ENCODE measurements around the gene EIF4G3.
A peak's percentile ranks its signal among the peaks of the same experiment; 100 is the strongest.
"Not testable (repeated sequence)": the region's sequence is repeated elsewhere in the genome, so short reads cannot be mapped to it uniquely, and the experiment has no call there.

Gene EIF4G3

DNA sequence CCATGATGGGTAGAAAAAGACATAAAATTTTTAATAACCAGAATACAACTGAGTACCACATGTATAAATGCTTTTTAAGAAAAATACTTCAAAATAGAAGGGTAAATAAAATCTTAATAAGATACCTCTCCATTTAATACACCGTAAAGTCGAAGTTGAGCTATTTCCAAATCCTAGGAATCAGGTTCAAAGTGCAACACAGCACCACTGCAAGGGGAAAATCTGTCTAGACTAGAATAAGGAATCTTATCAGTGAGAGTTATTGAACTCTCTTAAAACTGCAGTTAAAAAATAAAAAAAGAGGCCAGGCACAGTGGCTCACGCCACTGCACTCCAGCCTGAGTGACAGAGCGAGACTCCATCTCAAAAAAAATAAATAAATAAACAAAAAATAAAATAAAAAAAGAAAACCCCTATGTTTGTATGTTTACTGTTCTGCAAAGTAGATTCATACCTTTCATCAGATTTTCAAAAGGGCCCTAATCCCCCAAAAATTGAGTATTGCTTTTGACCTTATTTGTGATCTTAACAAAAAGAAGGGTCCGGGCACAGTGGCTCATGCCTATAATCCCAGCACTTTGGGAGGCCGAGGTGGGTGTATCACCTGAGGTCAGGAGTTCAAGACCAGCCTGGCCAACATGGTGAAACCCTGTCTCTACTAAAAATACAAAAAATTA lies 109.0 kb downstream of the EIF4G3 start:
- no peak for DNase-seq

DNA sequence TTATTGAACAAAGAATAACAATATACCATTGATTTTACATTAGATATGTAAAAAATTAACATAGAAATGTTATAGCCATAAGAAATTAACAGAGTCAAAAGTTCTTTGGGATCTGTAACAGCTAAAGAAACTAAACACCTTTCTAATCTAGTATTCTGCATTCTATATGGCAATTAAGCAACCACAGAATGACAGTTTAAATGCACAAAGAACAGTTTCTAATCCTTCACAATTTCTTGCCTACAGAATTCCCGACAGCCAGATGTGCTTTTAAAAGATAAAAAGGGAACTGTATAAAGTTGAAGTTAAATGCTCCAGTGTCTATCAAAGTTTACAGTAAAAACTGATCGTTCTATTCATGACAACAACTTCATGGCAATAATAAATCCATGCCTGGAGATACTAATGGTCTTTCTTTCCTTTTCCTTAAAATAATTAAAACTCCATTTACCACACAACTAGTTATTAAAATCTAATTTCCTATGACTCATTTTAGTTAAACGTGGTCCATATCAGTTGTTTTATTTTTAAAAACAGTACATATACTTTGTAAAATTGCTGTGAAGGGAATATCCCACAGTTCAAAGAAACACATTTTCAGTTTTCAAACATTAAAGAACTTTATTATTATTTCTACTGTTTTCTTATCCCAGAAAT lies 110.2 kb downstream of the EIF4G3 start:
- no peak for DNase-seq

DNA sequence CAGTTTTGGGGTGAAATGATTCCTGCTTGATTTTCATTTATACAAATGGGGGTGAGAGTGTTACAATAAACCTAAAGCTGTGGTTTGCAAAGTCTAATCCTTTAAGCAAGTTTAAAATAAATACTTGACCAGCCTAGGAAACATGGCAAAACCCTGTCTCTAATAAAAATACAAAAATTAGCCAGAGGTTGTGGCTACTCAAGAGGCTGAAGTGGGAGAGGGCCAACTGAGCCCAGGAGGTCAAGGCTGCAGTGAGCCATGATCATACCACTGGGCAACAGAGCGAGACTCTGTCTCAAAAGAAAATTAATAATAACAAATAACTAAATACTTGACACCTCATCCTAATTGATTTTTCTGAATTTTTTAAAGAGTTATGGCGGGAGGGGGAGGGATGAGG lies 110.8 kb downstream of the EIF4G3 start:
- DNase-seq: no peak

DNA sequence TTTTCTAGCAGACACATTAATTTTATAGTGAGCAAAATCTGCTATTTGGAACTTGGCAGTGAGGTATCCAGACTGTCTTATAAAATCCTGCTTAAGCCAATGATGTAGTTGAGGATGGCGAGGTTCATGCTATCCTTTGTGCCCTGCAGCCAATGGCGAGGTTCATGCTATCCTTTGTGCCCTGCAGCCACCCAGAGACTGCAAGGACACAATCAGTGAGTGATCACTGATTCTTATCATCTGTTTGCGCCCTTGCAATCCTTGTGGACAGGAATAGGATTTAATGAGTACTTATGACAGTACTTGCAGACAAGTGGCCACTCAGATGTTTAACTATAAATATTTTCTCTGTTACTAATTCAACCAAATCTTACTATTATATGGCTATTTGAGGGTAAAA lies 112.6 kb downstream of the EIF4G3 start:
- DNase-seq: no peak

DNA sequence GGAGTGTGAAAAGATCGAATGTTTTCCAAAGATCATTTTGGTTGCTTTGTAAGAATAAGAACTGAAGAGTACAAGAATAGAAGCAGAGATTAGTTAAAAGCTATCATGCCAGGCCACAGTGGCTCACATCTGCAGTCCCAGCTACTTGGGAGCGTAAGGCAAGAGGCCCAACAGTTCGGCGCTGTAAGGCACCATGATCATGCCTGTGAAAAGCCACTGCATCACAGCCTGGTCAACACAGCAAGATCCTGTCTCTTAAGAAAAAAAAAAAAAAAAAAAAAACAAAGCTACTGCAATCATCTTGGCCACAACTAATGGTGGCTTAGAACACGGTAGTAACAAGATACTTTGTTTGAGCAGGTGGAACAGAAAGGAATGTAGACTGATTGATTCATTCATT lies 116.2 kb downstream of the EIF4G3 start:
- no peak for DNase-seq

DNA sequence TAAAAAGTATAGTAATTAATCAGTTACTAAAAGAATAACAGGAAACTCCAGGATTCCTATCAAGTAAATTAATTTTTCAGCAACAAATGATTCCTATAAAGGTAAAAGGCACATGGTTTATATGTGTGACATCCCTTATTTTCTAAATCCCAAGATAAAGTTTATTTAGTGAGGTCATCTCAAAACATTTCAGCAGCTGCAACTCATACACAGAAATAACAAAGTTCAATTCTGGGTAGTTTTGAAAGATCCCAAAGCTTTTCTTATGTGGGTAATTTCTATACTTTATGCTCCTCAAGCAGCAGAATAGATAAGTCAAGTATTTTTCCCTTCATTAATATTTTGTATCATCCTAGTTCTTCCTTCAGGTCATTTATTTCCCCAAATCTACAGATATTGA lies 117.7 kb downstream of the EIF4G3 start:
- no peak for DNase-seq

DNA sequence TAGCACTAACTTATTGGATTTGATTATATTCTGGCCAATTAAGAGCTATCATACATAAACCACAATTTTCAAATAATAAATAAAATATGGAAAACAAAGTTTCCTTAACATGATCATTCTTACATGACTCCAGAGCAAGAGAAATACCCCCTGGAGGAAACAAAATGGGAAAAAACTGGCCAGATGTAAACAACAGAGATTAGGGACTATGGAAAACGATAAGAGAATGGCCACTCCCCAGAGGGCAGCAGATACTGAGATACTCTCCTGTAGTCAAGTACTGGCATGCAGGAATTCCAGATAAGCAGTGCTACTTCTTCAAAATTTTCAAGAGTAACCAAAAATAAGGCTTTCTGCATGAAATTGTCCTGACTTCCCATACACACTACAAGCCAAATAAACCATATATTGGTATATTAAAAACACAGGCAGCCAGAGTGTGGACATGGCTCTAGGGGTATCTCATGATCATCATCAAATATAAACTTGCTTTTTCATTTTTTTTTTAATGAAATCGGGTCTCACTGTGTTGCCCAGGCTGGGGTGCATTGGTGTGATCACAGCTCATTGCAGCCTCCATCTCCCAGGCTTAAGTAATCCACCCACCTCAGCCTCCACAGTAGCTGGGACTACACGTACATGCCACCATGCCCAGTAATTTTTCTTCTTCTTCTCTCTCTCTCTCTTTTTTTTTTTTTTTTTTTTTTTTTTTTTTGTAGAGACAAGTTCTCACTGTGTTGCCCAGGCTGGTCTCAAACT lies 118.5 kb downstream of the EIF4G3 start:
- DNase-seq: no peak

DNA sequence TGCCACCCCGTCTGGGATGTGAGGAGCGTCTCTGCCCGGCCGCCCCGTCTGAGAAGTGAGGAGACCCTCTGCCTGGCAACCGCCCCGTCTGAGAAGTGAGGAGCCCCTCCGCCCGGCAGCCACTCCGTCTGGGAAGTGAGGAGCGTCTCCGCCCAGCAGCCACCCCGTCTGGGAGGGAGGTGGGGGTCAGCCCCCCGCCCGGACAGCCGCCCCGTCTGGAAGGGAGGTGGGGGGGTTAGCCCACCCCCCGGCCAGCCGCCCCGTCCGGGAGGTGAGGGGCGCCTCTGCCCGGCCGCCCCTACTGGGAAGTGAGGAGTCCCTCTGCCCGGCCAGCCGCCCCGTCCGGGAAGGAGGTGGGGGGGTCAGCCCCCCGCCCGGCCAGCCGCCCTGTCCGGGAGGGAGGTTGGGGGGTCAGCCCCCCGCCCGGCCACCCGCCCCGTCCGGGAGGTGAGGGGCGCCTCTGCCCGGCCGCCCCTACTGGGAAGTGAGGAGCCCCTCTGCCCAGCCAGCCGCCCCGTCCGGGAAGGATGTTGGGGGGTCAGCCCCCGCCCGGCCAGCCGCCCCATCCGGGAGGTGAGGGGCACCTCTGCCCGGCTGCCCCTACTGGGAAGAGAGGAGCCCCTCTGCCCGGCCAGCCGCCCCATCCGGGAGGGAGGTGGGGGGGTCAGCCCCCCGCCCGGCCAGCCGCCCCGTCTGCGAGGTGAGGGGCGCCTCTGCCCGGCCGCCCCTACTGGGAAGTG lies 123.3 kb downstream of the EIF4G3 start:
- DNase-seq: not testable (repeated sequence)

DNA sequence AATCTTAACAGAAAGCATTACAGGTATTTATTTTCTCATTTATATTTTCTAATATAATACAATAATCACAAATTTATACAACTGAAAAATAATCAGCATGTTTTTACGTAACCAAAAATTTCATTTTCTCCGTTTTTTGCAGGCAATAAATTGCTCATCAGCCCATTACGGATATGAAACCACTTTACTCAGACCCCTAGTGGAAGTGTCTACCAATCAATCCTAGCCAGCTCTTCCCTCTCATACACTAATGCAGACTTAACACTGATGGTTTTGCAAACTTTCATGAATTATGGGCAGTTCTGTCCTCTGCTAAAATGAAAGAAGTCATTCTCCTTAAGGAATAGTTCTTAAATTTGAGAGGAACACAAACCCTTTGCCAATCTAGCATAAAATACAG lies 124.7 kb downstream of the EIF4G3 start:
- no peak for DNase-seq

DNA sequence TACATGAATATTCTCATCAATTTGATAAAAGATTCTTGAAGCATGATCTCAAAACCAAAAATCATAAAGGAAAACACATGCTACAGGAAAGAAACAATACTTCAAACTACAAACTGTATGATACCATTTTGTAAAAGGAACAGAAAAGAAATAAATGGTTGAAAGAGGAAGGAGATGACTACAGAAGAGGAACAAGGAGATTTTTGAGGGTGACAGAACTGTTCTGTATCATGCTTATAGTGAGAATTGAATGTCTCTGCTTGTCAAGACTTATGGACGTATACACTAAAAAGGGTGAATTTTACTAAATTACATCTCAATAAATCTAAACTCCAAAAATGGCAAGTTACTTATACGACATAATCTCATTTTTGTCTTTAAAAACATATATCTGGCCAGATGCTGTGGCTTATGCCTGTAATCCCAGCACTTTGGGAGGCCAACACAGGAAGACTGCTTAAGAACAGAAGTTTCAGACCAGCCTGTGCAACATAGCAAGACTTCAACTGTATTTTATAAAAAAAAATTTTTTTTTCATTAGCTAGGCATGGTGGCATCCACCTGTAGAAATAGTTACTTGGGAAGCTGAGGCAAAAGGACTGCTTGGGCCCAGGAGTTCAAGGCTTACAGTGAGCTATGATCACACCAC lies 125.4 kb downstream of the EIF4G3 start:
- no peak for DNase-seq

DNA sequence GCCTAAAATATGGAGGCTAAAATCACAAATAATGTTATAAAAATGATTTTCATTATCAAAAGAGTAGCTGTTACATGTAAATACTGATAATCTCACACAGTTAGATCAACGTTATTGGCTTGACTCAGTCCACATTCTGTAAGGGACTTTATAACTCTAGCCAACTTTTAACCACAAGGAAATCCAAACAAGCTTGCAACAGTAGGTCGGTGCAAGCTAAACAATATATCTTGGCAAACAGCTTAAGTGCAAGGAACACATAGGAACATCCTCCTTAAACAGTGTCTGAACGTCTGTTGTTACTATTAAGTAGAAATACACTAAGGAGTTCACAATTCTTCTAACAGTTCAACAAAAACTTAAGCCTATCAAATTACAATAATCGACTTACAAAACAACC lies 126.7 kb downstream of the EIF4G3 start:
- no peak for DNase-seq

DNA sequence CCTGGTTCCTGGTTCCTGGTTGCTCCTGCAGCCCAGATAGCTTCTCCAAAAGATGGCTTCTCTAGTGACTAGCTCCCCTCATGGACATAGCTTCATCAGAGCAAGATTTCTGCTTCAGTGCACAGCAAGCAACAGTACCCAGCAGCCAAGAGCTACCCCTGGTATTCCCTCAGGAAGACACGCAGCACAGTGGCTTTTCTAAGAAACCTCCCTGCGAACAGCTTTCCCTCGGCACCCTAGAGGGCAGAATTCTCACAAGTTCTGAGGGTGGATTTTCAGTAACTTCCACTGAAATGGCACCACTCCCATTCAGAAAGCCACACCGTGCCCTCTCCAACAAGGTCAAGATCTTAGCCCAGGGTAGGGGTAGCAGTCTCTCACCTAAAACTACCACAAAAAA lies 128.2 kb downstream of the EIF4G3 start:
- DNase-seq: no peak

DNA sequence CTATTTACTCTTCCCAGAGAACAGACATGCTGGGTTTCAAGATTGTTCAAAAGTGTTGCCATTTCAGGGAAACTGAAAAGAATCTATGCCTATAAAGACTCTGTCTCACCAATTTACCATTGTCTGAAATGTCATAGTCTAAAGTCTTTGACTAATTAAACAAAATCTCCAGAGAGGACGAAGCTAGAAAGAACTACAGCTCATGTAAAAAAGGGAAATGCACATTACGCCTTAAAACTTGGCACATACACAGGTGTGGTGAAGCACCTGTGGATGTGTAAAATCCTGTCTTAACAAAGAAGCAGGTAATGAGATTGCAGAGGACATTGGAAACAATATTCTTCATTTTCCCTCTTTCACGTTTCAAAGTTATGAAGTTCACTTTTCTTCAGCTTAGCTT lies 130.6 kb downstream of the EIF4G3 start:
- DNase-seq: no peak

DNA sequence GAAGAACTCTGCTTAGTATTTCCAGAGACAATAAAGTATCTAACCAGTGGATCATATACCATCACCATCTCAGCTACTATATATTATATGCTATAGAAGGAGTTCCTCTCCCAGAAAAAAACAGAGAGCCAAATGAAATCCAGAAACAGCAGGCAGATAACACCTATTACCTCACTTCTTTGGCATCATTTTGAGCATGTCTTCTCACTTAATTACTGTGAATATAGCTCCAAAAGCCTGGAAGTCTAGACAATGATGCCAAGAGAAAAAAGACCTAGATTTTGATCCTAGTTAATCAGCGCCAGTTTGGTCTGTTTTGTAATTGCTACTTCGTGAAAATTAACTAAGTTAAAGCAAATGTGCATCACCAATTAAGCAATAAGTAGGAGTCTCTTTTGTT lies 131.3 kb downstream of the EIF4G3 start:
- DNase-seq: no peak

DNA sequence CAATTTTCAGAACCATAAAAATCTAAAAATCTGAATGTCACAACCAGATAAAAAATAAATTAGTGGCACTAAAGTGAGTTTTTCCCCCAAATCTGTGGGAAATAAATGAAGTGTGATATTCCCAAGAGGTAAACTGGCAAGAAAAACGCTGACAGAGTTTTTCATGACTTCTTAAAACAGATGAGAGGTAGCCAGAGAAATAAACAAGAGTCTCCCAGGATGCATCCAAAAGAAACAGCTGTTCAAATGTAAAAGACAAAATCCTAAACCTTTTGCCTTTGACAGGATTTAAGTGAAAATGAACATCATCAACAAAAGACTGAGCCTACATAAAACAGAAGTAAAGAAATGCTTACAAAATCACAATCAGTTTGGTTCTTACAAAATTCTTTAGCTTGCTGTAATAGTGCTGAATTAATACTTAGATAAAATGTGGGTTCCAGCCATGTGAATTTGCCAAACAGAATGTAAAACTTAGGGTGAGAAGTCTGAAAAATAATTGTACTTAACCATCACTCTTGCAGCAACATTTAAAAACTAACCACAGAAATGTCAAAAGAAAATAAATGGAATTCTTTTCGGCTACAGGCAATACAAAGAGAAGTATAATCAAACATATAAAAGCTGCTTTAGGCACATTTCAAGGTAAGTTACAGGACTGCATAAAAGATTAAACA lies 133.6 kb downstream of the EIF4G3 start:
- DNase-seq: no peak

DNA sequence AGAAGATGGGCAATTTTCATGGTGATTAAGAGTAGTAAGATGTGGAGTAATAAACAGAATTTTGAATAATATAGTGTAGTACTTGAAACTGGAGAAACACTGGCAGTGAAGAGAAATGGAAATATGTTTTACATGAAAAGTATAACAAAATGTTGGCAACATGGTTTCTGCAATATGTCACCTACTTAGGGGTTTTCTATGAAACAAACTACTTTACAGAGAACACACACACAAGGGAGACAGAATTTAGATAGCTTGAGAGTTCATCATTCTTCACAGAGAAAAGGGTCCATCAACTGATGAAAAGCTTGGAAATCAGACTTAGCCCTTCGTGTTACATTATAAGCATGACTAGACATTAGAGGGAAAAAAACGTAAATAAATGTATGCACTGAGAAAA lies 135.2 kb downstream of the EIF4G3 start:
- DNase-seq: no peak

DNA sequence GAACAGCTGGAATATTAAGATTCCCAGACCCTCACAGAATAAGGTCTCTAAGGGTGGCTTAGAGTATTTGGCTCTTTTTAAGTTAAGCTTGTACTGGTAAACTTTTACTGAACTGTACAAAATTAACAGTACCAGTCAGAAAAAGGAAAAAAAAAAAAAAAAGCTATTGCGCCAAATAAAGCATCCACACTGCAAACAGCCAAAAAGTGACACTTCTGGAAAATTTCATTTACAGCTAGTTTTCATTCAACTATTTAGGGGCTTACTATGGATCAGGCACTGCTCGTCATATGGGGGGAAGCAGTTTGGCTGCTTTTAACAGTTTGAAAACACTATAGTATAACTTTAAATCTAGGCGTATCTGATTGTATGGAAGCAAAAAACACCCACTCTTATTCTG lies 139.6 kb downstream of the EIF4G3 start:
- no peak for DNase-seq

DNA sequence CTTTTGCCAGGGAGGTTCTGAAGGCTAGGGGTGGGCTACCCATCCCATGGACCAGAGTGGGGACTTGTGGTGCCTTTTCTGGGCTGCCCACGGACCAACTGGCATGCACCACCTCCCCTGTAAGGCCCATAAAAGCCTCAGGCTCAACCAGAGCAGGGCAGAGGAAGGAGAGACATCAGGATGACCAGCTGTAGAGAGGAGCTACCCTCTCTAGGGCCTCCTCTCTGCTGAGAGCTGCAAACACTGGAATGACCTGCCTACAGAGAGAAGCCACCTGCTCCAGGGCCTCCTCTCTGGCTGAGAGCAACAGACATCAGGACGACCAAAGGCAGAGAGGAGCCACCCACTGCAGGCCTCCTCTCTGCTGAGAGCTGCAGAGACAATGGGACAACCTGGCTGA lies 140.9 kb downstream of the EIF4G3 start:
- DNase-seq: no peak

DNA sequence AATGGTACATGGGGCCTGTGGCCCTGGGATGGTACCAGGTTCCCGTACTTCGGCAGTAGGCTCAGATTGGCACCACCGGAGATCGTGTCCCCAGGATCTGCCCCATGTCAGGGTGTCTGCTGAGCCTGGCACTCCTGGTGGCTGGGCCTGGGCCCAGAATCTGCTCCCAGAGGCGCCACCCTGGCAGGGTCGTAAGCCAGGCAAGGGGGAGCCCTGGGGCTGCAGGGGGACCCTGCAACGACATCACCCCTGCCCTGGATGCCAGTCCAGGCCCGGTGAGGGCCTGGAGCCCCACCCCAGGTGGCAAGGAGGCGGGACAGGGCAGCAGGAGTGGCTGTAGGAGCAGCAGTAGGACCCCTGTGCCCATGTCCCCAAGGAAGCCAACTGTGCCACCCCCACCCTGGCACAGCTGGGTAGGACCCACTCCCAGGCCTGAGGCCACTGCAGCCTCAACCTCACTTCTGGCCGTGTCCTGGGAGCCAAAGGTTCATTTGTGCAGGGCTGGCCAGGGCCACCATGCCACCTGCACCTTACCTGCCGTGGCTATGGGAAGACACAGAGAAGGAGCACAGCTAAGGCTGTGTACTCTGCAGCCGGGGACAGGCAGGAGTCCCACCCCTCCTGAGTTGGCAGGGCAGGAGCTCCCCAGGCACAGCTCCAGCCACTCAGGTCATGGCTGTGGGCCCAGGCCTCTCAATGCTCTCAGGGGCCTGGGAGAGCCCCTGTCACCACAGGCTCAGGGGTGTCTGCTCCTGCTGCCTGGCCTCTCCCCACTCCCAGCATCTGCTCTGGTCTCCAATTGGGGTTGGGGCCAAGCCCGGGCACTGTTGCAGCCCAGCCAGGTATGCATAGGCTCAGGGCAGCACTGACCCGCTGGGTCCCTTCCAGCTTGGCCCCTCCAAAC lies 141.7 kb downstream of the EIF4G3 start:
- peak in 6 of 58 donors; percentile 3 to 39 (median 11) for DNase-seq

DNA sequence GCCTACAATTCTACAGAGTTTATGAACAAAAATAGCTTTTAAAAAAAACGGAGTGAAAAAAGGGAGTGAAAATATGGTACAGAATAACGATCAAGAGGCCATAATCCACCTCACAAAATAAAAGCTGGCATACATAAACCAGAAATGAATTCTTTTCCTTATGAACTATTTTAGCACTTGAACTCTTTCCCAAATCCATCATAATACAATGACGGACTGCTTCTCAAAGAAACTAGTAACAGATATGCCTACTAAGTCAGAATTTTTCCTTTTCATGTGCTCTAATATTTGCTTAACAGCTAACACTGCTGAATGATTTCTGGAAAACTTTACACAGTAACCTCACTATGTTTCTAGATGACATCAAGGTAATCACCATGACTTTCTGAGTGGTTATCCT lies 144.0 kb downstream of the EIF4G3 start:
- DNase-seq: no peak
